Neural cell (in vitro differentiated cells): ENCODE measurements around the gene PLEKHA1.

Source experiments
- EP300 ChIP-seq: fragments of 450-650 bp; conservative IDR thresholded peaks from 2 replicates; pipeline ENCODE4 v1.6.1; 2014; ENCODE audit warnings: antibody characterized with exemption, mild to moderate bottlenecking, moderate library complexity; ENCODE audit not compliant: poor library complexity, severe bottlenecking
- POLR2AphosphoS5 ChIP-seq: IDR thresholded peaks from 2 replicates; pipeline ENCODE4 v1.6.1; 2012
- TF ChIP-seq, protein P1 (sequence below): fragments of 450-650 bp; IDR thresholded peaks from 2 replicates; pipeline ENCODE4 v1.5.1; 2014; ENCODE audit warnings: antibody characterized with exemption, mild to moderate bottlenecking, moderate library complexity; ENCODE audit not compliant: poor library complexity, severe bottlenecking

DNA sequence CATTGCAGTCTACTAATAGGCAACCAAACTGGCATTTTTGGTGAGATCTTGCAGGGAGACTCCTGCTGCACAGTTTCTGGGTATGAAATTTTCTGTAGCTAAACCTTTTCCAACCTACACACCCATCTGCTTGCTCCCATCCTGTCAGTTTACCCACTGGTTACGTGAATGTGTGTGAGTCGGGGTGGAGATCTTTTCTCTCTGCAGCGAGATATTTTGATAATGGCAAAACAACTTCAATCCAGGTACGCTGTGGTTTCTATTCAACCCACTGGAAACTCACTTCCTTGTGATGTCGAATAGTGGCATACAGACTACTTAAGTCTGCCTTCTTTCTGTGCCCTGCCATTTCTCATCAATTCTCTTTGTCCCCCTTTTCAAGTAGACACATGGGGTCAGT is 4.5 kb downstream of the PLEKHA1 start:
- TF ChIP-seq EP300 (no peak), POLR2AphosphoS5 (no peak)
- TF ChIP-seq, protein P1, sequence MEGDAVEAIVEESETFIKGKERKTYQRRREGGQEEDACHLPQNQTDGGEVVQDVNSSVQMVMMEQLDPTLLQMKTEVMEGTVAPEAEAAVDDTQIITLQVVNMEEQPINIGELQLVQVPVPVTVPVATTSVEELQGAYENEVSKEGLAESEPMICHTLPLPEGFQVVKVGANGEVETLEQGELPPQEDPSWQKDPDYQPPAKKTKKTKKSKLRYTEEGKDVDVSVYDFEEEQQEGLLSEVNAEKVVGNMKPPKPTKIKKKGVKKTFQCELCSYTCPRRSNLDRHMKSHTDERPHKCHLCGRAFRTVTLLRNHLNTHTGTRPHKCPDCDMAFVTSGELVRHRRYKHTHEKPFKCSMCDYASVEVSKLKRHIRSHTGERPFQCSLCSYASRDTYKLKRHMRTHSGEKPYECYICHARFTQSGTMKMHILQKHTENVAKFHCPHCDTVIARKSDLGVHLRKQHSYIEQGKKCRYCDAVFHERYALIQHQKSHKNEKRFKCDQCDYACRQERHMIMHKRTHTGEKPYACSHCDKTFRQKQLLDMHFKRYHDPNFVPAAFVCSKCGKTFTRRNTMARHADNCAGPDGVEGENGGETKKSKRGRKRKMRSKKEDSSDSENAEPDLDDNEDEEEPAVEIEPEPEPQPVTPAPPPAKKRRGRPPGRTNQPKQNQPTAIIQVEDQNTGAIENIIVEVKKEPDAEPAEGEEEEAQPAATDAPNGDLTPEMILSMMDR, result no peak
